ENCODE measurements around the gene C18orf63.
A peak's percentile ranks its signal among the peaks of the same experiment; 100 is the strongest.
"Not testable (repeated sequence)": the region's sequence is repeated elsewhere in the genome, so short reads cannot be mapped to it uniquely, and the experiment has no call there.

Gene C18orf63

GRCh38 chr18:74326791-74327190 is 11.2 kb downstream of the C18orf63 start:
- DNase-seq: not testable (repeated sequence)

- DNase-seq: no peak
Measured at GRCh38 chr18:74328206-74328605, 12.6 kb downstream of the C18orf63 start.

GRCh38 chr18:74329688-74330205 is 14.1 kb downstream of the C18orf63 start:
- no peak for DNase-seq

GRCh38 chr18:74331404-74331803 is 15.8 kb downstream of the C18orf63 start:
- no peak for DNase-seq

- no peak for DNase-seq
Measured at GRCh38 chr18:74333091-74333490, 17.5 kb downstream of the C18orf63 start.

GRCh38 chr18:74334242-74334893 is 18.7 kb downstream of the C18orf63 start:
- no peak for DNase-seq

- no peak for DNase-seq
Measured at GRCh38 chr18:74336656-74337055, 21.0 kb downstream of the C18orf63 start.

GRCh38 chr18:74337155-74337911 is 21.7 kb downstream of the C18orf63 start:
- no peak for DNase-seq

- no peak for DNase-seq
Measured at GRCh38 chr18:74337912-74338309, 22.3 kb downstream of the C18orf63 start.

GRCh38 chr18:74342416-74343043 is 26.9 kb downstream of the C18orf63 start:
- DNase-seq: peak in 8 of 56 donors; percentile 3 to 38 (median 10)

- no peak for DNase-seq
Measured at GRCh38 chr18:74346206-74346605, 30.6 kb downstream of the C18orf63 start.

- DNase-seq: no peak
Measured at GRCh38 chr18:74348581-74348980, 32.9 kb downstream of the C18orf63 start.

GRCh38 chr18:74351354-74351753 is 35.7 kb downstream of the C18orf63 start:
- DNase-seq: no peak

GRCh38 chr18:74353169-74353775 is 37.6 kb downstream of the C18orf63 start:
- peak in 54 of 56 donors; percentile 1 to 87 (median 58) for DNase-seq

GRCh38 chr18:74356959-74357358 is 41.3 kb downstream of the C18orf63 start:
- DNase-seq: no peak

- DNase-seq: no peak
Measured at GRCh38 chr18:74360852-74361655, 45.4 kb downstream of the C18orf63 start.

GRCh38 chr18:74367905-74368304 is 52.3 kb downstream of the C18orf63 start:
- no peak for DNase-seq

- DNase-seq: no peak
Measured at GRCh38 chr18:74368901-74369705, 53.5 kb downstream of the C18orf63 start.

- peak in 2 of 56 donors; percentile 5 to 7 for DNase-seq
Measured at GRCh38 chr18:74370115-74370514, 54.5 kb downstream of the C18orf63 start.

GRCh38 chr18:74373428-74373827 is 57.8 kb downstream of the C18orf63 start:
- DNase-seq: no peak
